CD4-positive, alpha-beta T cell treated with Interleukin-1 beta for 1 hour (primary cell): Measurements from ENCODE around the gene STARD4.

ENCODE experiments used
- DNase-seq, 2 donors: peaks; one replicate each; pipeline ENCODE4 v3.0.0-alpha.2; 2020 to 2022

The STARD4 gene

DNA sequence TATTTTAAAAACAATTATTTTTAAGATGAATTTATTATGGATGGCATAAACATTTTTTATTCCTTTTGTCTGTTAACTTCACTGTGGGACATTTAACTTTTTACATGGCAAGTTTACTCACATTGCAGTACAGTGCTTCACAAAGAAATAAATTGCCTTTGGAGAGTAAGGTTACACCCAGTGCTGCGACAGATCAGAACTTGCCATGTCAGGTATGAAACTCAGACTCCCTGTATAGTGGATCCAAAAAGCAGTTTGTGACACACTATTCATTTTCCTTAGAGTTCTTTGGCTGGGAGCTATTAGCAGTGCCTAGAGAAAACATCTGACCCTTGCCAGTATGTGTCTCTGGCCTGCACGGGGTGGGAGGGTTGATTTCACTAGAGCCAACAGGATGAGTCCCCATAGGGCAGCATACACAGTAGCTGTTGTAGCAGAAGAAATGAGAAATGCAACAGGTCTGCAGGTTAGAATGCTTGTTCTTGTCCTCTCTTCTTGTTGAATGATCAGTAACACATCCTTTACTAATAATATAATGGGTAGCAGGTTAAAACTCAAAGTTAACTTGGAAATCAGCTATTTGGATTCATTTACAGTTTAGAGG is 42.9 kb downstream of the STARD4 start:
- DNase-seq = no peak

DNA sequence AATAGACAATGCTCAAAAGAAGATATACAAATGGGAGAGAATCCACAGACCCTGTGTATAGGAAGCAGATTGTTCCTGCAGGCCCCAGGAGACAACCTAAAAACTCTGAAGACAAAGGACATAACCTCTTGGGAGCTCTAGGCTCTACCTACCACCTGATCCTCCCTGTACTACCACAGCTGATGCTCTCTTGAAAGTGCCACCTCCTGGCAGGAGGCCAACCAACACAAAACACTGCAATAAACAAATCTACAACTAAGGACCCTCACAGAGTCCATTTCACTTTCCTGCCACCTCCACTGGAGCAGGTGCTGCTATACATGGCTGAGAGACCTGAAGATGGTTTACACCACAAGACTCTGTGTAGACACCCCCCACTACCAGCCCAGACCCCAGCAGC is 49.0 kb downstream of the STARD4 start:
- no peak for DNase-seq

DNA sequence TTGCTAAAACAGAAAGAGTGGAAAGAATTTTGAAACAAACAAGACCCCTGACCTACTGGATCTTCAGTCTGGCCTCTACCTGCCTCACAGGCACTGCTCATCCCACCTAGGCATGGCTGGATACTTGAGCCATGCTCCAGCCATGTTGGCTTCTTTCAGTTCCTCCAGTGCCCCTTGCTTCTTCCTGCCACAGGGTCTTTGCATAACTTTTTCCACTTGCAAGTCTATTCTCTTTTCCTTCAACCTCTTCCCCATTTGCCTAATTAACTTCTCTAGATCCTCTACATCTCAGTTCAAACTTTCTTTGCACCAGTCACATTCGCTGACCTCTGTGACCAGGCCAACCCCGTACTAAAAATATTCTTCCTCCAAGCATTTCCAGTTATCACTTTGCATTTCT is 50.4 kb downstream of the STARD4 start:
- DNase-seq = no peak

DNA sequence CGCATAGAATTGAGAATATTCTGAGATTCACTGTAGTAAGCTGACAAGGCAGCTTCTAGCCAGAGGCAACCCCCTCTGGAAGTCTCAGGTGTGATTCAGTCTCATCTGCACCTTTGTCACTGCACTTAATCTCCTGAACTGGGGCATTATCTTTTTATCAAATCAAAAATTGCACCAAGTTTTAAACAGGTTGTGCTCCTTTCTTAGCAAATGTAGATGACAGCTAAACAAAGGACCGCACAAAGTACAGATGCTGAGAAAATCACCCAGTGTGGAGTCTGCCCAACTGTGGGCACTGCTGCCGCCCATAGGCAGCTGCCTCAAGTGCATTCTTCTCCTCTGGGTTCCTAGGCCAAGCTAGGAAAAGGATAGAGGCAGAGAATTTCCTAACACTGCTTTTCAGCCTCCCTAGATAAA is 51.1 kb downstream of the STARD4 start:
- DNase-seq = no peak

DNA sequence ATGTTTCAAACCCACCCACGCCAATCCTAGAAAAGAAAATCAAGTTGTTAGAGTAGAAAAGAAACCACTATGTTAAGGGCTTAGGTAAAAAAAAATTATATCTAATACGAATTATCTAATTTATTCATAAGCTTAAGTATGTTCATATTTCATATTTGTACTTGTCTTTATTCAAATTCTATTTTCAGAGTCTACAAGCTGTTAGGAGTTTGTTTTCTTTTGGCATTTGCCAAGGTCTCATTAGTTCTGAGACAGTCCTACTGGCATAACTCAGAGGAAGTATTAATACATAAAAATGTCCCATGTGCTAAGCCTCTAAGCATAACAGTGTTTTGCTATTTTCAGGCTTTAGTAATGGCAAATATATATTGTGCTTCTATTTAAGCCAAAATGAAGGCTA is 57.6 kb downstream of the STARD4 start:
- DNase-seq = no peak

DNA sequence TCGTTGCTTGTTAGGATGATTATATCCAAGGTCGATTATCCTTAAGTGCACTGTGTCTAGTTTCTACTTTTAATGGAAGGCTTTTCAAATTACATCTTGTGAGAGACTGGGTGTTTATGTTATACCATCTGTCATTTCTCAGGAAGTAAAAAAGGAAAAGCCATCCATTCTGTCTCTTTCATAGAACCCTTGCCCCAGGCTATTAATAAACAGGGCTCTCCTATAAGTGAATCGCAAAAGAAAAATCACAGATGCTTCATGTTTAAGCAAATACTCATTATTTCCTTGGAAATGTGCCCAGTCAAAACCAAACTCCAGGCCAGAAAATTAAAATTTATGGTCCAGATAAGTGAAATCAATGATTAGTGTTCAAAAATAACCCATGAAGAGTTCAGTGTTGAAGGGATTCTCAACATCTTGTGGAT is 58.1 kb downstream of the STARD4 start:
- DNase-seq = no peak

DNA sequence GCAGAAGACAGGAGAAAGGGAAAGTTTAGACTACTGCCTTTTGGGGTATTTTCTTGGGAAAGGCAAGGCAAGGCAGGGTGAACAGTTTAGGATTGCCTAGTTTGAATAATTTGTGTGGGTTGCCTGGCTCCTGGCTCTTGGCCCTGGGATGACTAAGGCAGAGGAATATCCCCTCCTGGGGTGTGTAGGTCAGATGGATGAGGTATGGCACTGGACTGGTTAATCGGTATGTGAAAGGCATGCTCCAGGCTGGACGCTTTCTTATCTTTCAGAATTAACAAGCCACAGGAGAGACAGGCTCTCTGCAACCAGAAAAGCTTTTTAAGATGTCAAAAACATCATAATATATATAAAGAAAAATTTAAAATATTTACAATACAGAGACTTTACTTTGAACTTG is 58.6 kb downstream of the STARD4 start:
- no peak for DNase-seq

DNA sequence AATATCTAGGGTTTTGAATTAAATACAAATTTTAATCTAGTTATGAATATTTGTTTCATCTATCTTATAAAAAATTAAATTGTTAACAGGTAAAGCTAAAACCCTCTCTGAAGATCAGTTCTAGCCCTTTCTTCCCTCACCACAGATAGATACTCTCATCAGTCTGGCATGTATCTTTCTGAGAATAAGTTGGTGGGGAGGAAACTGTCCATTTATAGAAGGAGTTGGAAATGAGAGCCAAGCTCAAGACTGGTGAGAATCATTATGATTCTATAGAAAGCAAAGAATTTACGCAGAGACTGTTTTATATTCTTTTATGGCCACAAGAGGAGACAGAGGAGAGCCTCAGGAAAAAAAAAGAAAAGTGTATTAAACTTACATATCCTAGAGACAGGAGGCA is 59.0 kb downstream of the STARD4 start:
- no peak for DNase-seq

DNA sequence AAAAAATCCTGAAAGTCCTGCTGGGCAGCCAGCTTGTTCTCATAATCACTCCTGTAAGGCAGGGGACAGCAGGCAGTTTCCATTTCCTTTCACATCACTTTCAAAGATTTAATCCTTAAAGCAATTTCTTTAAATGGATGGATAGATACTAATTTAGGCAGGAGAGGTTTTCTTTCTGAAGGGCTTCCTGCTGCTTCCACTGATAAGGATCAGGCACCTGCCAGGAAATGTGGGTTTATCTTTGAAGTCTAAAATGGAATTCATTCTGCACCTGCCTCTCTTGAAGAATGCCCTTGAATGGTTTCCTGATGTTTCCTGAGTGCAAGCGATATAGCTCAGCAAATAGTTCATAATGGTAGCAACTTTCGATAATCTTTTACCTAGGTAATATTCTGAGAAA is 64.5 kb downstream of the STARD4 start:
- no peak for DNase-seq

DNA sequence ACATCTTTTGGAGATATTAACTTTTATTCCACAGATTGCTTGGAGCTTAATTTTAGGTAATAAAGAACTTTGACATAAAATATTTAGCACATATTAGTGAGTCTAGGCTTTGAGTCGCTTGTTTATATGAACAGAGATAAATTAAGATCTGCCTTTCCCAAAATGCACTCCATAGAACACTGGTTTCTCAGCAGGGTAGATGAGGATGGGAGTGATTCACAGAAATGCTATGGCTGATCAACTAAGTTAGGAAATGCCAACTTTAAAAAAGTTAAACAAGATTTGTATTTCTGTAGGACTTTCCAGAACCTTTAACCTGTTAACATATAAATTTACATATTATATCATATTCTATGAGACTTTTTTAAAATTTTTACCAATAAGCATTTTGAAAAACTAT is 65.2 kb downstream of the STARD4 start:
- DNase-seq = no peak
